Upper lobe of right lung (tissue), 1 donor: ENCODE results near the gene ZBTB43. TPM values are rescaled to one million over a fixed set of nuclear protein-coding genes. Genes with fewer than 3 reads are reported as not detected.
A peak's percentile ranks its signal among the peaks of the same experiment; 100 is the strongest.

ENCODE experiments used
- ATAC-seq: fragments of 200-7000 bp; cut with Tn5 transposase; one replicate; pipeline ENCODE4 v1.9.1; 2020; ENCODE audit warnings: mild to moderate bottlenecking, moderate library complexity
- DNase-seq: peaks from one replicate; pipeline ENCODE4 v3.0.0-alpha.2; 2020
- H3K27ac ChIP-seq: fragments of 200-600 bp; one replicate; pipeline ENCODE4 v1.8.0; 2022
- H3K27me3 ChIP-seq: fragments of 200-600 bp; one replicate; pipeline ENCODE4 v1.8.0; 2022; ENCODE audit warnings: mild to moderate bottlenecking
- H3K36me3 ChIP-seq: fragments of 200-600 bp; one replicate; pipeline ENCODE4 v1.8.0; 2022
- H3K4me1 ChIP-seq: fragments of 200-600 bp; one replicate; pipeline ENCODE4 v1.8.0; 2022
- H3K4me3 ChIP-seq: fragments of 200-600 bp; one replicate; pipeline ENCODE4 v1.8.0; 2022; ENCODE audit warnings: mild to moderate bottlenecking
- H3K9me3 ChIP-seq: fragments of 200-600 bp; one replicate; pipeline ENCODE4 v1.8.0; 2022
- intact Hi-C: fragments of 100-400 bp; cut with DNase I; formaldehyde crosslinking; loops from one replicate; pipeline ENCODE4 v1.11.0; 2022
- total RNA-seq: library from RNA; stranded (reverse); fragmentation: NEBNext Ultra II Directional; extraction: Animal tissue kit (Norgen Biotek cat#: 25700); gene quantifications from one replicate; pipeline ENCODE4 v1.2.1, GENCODE V29; 2021
- TF ChIP-seq, protein P1 (sequence below): fragments of 200-600 bp; IDR thresholded peaks from one replicate; pipeline ENCODE4 v1.8.0; 2022; ENCODE audit warnings: antibody characterized with exemption
- donor health status: DM: no; HTN: yes; CAD: no; lungs with severe emphysema.

The ZBTB43 gene
- total RNA-seq, 1 donor from 2014 or later, result 24.9 TPM

DNA sequence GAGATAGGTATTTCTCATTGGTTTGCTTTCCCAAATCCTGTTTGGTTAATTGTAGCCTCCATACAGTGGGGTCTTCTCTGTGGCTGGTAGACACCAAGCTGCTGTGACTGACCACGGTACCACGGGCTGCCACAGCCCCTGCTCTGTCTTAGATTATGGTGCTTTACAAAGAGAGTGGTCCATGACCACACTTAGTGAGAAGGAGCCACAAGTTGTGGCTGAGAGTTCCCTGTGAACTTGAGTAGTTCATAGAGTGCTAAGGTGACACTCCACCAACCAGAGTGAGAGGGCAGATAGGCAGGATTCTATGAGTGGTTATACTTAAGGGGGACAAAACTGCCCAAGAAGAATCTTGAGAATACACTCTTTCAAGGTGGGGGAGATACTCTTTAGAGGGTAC lies 29.8 kb downstream of the ZBTB43 start:
- intact Hi-C loops, result no loop called here
- ATAC-seq (peak; percentile 44), DNase-seq (no peak)
- Histone ChIP-seq H3K27ac (no peak overlapping the region), H3K36me3 (peaks cover 61% of the 10 kb centered on the region), H3K4me1 (peaks cover 5% of the 10 kb centered on the region), H3K9me3 (no peaks in the 10 kb centered on the region), H3K4me3 (no peak overlapping the region), H3K27me3 (no peaks in the 10 kb centered on the region)
- TF ChIP-seq, protein P1, sequence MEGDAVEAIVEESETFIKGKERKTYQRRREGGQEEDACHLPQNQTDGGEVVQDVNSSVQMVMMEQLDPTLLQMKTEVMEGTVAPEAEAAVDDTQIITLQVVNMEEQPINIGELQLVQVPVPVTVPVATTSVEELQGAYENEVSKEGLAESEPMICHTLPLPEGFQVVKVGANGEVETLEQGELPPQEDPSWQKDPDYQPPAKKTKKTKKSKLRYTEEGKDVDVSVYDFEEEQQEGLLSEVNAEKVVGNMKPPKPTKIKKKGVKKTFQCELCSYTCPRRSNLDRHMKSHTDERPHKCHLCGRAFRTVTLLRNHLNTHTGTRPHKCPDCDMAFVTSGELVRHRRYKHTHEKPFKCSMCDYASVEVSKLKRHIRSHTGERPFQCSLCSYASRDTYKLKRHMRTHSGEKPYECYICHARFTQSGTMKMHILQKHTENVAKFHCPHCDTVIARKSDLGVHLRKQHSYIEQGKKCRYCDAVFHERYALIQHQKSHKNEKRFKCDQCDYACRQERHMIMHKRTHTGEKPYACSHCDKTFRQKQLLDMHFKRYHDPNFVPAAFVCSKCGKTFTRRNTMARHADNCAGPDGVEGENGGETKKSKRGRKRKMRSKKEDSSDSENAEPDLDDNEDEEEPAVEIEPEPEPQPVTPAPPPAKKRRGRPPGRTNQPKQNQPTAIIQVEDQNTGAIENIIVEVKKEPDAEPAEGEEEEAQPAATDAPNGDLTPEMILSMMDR, result no peak

GRCh38 chr9:126836216-126836615 lies 31.4 kb downstream of the ZBTB43 start:
- H3K27me3 ChIP-seq, result no peaks in the 10 kb centered on the region
- H3K36me3 ChIP-seq, result peaks cover 61% of the 10 kb centered on the region
- peaks cover 5% of the 10 kb centered on the region for H3K4me1 ChIP-seq
- ATAC-seq (no peak), DNase-seq (no peak)
- H3K27ac ChIP-seq, result no peak overlapping the region
- no peaks in the 10 kb centered on the region for H3K9me3 ChIP-seq
- TF ChIP-seq, protein P1, result no peak
- intact Hi-C loops, result no loop called here
- H3K4me3 ChIP-seq, result no peak overlapping the region

DNA sequence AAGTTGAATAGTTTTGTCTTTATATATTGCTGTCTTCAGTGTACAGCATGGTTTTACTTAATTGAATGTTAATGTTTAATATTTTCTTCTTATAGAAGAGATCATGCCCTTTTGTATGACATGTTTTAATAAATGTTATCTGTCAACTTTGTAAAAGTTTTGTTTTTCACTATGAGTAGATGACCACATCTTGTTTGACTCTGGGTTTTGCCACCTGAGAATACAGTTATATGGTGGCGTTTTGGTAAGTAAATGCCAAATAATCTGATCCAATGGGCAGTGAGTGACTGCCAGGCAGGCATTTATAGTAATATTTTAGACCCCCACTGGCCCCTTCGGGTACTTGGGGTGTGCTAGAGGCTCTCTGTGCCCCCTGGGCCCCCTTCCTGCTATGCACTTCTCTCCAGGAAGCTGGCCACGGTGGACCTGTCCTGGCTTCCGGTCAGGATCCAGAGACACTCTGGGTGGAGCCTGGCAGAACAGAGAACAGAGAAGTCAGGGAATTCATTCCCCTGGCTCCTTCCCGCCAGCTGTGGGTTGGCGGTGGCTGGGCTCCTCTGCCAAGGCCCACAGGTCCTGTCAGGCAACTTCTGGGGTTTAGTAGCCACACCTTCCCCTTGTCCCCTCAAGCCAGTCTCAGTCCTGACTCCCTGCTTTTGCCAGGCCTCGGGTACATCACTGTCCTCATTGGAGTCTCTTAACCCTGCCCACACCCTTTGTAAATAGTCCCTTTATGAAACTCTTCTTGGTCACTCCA lies 33.4 kb downstream of the ZBTB43 start:
- DNase-seq, result no peak
- Histone ChIP-seq H3K9me3 (no peaks in the 10 kb centered on the region), H3K27ac (no peak overlapping the region), H3K36me3 (peaks cover 47% of the 10 kb centered on the region), H3K27me3 (no peaks in the 10 kb centered on the region), H3K4me3 (no peak overlapping the region), H3K4me1 (peaks cover 5% of the 10 kb centered on the region)
- no peak for ATAC-seq
- intact Hi-C loops, result no loop called here
- TF ChIP-seq, protein P1, result no peak

GRCh38 chr9:126838895-126839294 lies 34.1 kb downstream of the ZBTB43 start:
- no peak for DNase-seq
- Histone ChIP-seq H3K36me3 (peaks cover 40% of the 10 kb centered on the region), H3K4me3 (no peak overlapping the region), H3K27ac (no peak overlapping the region), H3K27me3 (no peaks in the 10 kb centered on the region), H3K9me3 (no peaks in the 10 kb centered on the region), H3K4me1 (peaks cover 5% of the 10 kb centered on the region)
- ATAC-seq, result no peak
- intact Hi-C loops, result no loop called here
- TF ChIP-seq, protein P1, result no peak

- TF ChIP-seq, protein P1, result no peak
- H3K27ac ChIP-seq, result no peak overlapping the region
- peaks cover 36% of the 10 kb centered on the region for H3K36me3 ChIP-seq
- intact Hi-C loops, result no loop called here
- ATAC-seq (no peak), DNase-seq (no peak)
- H3K4me1 ChIP-seq, result peaks cover 5% of the 10 kb centered on the region
- no peak overlapping the region for H3K4me3 ChIP-seq
- no peaks in the 10 kb centered on the region for H3K27me3 ChIP-seq
- no peaks in the 10 kb centered on the region for H3K9me3 ChIP-seq
Measured at GRCh38 chr9:126839301-126839700, 34.5 kb downstream of the ZBTB43 start.
